Activated CD4-positive, CD25-positive, alpha-beta regulatory T cell (primary cell): ENCODE measurements around the gene LYST.
"Not testable (repeated sequence)": the region's sequence is repeated elsewhere in the genome, so short reads cannot be mapped to it uniquely, and the experiment has no call there.

Experiments
- DNase-seq, 4 experiments: peaks; one replicate each; lab custom pipeline; 2025; lab: John Stamatoyannopoulos, UW

Gene LYST

DNA sequence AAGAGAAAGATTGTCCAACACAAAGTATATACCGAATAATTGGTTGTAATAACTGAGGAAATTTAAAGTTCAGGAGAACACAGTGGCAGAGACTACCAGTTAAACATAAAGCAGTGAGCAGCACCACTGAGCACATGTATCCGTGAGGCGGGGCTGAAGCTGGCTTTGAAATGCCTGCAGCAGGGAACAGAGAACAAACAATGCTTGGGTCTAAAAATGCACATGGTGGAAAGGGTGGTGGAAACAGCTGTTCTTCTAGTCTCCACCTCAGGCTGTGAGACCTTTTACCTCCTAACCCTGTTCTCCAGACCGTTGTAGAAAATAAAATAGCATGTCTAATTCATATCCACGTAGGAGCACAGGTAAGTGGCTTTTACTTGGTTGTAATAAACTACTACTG is 209.4 kb downstream of the LYST start:
- no peak for DNase-seq

DNA sequence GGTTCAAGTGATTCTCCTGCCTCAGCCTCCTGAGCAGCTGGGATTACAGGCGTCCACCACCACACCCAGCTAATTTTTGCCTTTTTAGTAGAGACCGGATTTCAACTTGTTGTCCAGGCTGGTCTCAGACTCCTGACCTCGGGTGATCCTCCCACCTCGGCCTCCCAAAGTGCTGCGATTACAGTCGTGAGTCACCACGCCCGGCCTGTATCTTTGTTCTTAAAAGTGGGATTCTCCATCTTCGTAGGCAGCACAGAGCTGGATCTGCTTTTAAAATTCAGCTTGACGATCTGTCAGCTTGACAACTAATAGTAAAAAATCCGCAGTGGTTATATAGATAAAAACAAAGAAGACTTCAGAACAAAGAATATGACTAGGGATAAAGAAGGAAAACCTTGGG is 214.3 kb downstream of the LYST start:
- DNase-seq = no peak

DNA sequence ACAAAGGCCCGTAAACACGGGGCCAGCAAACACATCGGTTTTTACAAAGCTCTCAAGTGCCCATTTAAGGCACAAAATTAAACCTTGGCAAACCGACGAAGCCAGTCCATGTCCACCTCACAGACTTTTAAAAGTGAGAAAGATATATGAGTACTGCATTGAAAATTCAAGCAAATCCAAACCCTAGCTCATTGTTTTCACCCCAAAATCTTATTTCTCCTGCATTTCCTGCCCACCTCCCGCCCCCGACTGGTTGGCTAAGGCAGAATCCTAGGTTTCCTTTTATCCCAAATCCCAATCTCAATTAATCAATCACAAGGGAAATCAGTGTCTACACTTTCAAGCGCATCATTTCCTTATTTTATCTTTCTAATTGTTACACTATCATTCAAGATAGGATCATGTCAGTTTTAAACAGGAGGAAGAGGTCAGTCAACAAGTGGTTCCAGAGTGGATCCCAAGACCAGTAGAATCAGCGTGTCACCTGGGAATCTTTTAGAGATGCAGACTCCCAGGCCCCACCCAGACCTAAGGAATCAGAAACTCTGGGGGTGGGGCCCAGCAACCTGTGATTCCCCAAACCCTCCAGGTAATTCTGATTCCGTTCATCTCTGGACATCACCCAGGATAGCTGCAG is 215.4 kb downstream of the LYST start:
- no peak for DNase-seq

DNA sequence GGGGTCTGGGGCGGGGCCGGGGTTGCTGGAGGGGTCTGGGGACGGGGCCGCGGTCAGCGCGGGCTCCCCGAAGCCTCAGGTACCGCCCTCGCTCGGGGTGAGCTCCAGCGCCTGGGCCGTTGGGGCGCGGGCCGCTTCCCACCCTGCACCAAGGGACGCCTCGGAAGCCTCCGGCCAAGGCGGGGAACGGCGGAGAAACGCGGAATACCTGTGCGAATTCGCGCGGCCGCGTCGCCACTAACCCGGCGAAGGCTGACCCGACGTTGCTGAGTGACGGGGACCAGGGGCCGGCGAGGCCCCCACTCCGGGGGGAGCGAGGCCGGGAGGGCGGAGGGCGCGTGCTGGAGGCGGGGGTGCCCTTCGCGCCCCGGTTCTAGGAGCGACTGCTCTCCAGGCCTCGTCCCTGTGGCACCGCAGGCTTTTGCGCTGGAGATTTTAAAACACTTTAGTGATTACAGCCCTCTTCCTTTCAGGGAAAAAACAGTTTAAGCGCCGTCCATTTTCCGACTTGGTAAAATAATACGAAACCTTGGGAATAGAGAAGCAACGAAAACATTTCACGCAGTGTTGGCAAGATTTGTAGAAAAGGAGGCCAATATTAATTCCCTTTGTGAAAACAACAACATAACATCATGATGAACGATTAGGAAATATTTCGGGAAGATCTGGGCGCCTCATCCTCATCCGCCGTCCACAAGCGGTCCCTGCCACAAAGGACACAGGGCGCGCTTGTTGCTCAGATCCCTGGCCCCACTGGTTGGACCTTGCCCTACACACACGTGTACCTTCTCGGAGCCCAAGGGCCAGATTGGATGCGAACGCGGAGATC is 216.2 kb downstream of the LYST start:
- DNase-seq = no peak

DNA sequence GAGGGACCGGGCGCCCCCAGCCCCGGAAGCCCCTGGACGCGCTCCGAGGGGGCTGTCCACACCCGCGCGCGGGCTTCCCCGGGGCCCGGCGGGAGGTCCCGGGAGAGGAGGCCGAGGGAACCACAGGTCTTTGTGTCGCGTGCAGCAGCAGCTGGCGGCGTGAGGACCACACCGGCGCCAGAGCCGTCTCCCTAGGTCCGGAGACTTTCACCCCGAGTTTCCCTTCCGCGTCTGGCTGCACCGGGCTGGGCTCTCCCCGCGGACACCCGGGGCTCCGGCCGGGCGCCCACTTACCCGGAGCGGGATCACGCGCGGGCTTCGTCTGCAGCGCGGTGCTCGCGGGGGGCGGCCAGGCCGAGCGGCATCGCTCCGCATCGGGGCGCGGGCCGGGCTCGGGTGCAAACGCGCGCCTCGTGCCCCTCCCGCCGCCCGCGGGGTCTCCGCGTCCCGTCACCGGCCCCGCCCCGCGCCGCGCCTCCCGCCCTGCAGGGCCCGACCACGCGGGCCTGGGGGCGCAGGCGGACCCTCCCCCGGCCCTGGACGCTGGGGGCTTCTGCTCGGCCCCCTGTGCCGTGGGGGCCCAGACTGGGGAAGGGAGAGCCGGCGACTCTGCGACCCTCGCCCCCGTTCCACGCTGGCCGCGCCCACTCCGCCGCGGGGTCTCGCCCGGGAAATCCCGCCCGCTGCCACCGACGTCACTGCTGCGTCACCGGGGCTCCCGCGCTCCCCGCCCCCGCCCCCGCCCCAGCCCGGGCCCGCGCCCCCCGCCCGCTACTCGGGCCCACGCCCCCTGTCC is 217.1 kb downstream of the LYST start, which contains the start of gene GNG4:
Gene GNG4, minus strand, starts transcription at position 417 of the 796 bp plus-strand sequence. CDS start 65,946 bp downstream, outside the sequence.
- DNase-seq = no peak

DNA sequence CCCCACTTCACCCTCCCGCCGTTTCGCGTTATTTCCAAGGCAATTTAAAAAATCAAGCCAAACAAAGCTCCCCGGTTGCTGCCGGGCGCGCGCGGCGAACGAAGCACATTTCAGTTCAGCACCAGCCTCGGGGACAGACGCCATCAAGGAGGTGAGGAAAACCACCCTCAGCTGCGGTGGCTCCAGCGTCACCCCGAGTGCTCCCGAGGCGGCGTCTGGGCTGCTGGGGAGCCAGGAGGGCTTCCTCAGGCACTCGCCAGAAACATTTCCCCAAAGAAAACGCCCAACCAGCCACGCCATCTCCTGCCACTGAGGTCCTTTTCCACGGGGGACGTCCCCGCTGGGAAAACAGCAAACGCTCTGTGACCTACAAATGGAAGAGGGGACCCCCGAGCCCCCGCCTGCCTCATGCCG is 217.7 kb downstream of the LYST start:
- no peak for DNase-seq

DNA sequence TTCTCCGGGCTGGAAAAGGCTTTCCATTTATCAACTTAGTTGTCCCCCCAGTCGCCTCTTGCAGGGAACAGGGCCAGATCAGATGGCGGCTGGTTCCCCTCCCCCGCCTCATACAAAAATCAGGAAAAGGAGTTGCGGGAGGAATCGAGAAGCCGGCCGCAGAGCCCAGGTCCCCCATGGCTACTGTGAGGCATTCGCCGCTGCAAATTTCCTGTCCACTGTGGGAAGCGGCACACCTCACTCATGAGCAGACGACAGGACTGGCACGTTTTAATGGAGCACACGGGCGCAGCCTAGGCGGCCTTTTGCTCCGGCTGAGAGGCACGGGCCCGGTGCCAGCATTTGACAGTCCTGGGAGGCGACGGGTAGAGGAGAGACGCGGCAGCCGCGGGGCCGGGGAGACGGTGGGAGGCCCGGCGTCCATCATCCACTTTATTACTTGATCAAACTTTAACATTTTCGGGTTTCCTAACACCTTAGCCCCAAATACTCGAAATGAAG is 218.2 kb downstream of the LYST start:
- DNase-seq = no peak

DNA sequence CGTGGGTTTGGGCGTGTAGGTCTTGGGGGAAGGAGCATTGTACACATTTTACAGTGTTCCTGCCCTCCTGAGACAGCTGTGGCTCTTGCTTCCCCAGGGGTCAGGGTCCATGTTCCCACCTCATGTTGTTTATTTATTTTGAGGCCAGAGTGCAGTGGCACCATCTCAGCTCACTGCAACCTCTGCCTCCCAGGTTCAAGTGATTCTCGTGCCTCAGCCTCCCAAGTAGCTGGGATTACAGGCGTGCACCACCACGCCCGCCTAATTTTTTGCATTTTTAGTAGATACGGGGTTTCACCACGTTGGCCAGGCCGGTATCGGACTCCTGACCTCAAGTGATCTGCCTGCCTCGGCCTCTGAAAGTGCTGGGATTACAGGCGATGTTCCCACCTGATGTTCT is 219.2 kb downstream of the LYST start:
- not testable (repeated sequence) for DNase-seq

DNA sequence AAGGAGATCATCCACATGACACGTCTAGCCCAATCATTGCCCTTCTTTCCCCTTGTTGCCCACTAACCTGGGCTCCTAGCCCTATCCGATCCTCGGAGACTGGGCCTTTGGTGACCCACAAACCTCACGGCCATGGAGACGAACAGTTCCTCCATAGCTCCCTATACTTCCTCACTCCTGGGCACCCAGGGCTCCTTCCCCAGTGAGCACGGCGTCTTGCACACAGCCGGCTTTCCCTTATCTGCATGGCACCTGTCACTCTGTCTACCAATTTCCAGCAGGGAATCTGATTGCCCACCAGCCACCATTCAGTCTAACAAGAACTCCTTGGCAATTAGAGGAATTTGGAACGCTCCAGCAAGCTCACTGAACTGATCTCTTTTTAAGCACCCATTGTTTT is 220.2 kb downstream of the LYST start:
- no peak for DNase-seq

DNA sequence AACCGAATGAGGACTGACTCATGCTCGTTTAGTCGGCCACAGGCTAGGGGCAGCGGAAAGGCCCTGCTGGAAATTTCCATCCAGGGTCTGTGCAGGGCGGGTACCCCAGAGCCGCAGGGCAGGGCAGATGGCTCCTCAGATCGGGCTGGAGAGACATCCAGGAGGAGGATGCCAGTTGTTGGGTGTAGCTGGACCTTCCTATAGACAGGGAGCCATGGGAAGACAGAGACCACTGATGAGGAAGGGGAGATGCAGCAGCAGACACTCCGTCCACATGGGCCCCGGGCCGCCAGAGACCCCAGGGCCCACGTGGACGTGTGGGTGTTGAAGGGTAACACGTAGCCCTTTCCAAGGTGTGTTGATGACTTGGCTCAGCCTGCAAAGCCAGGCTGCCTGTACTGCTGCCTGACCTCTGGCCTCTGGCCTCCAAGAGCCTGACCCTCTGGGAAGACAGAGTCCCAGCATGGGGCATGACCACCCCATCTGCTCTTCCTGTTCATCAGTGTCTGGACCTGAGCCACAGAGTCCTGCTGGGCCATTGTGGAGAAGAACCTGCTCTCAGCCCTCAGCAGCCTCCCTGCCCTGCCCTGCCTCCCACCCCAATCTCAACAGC is 221.9 kb downstream of the LYST start:
- DNase-seq = no peak

DNA sequence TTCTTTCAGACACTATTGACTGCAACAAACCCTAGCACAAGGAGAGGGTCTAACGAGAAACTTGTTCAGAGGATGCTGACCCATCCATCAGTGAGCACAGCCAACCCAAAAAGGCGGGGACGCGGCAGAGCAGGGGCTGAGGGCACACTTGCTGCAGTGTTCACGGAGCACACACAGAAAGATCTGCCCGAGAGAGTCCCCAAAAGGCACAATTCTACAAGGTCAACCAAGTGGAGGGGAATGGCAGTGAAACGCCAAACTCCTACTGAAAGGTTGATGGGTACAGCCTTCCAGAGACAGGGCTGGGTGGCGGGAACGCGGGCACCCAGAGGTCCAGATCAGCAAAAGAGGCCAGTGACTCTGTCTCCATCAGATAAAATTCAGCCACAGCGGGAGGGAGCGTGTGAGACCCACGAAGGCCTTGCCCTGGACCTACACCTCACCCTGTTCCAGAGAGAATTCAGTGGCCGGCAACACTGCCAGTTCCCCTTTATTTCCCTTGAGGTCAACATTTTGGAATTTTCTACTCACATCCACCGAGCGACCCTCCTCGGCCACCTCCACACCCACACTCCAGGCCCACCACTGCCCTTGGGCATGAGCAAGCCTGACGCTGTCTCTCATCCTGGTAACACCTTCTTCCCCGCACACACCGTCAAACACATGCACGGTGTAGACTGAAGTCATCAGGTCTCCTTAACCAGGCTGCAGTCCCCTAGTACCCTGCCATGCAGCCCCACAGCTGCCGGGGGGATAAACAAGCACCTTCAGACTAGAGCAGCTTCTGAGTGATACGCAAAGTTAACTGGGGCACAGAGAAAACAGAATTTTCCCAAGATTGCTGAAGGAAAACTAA is 222.6 kb downstream of the LYST start:
- no peak for DNase-seq

DNA sequence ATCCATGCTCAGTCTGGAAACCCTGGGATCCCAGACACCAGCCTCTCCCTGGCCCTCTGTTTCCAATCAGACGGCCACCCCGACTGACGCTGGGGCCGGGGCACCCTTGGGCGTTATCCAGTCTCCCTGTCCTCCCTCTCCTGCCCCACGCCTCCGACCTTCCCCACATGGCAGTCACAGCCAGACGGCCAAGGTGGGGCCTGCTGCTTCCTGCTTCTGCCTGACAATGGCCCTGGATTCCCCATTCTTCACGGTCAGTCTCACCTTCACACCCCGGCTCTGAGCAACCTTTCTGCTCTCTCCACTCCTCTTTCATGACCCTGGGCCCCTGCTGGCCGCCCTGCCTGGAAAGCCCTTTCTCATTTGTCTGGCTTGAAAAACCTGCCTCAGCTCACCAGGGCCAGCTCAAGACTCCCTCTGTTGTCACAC is 223.7 kb downstream of the LYST start:
- no peak for DNase-seq

DNA sequence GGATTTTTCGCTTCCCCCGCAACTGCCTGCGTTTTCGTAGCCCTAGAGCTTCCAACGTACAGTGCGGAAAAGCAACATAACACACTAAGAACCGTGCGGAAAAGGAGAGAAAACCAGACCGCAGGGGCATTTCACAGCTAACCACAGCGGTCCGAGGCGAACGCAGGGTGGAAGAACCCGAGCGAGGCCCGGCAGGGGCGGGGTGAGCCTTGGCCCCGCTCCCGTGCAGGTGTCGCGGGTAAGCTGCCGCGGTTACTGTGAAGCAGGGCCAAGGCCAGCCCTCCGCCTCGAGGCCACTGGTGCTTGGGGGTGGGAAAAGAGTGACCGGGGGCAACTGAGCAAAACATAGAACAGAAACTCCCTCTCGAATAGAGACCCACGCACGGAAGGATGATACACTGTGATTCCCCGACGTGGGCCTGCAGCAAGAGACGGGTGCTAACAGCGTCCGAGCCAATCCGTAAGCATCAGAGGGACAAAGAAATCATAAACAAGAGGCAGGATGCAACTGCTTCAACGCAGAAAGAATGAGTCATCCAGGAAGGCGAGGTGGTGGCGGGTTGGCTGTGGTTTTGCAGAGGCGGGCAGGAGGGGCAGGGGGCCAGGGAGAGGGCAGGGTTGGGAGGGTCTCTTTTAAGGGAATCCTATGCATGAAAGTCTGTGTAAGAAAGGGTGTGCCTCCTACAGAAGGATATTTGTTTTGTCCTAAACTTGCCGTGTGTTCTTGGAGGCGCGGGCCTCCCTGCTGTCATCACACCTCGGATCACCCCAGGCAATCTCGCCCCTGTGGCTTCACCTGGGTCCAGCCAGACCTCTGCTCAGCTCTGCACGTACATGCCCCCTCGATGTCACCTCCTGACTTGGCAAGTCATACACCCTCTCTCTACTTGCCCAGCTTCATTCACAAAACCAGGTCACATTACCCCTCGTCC is 224.4 kb downstream of the LYST start:
- DNase-seq = no peak

DNA sequence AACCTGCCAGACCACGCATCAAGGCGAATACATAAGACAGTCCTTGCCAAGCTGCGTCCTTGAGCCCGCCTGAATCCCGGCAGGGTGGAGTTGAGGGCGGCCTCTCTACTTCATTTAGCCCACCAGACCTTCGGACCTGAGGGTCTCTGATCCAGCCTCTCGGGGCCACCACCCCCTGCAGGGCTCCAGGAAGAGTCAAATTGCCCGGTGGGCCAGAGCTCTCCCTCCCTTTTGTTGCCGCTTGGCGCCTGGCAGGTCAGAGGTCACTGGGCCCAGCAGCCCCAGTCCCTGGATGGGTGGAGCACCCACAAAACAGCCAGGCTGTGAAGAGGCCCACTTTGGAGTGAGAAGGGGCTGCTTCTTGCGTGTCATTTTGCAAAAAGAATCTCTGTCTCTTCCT is 226.1 kb downstream of the LYST start:
- no peak for DNase-seq

DNA sequence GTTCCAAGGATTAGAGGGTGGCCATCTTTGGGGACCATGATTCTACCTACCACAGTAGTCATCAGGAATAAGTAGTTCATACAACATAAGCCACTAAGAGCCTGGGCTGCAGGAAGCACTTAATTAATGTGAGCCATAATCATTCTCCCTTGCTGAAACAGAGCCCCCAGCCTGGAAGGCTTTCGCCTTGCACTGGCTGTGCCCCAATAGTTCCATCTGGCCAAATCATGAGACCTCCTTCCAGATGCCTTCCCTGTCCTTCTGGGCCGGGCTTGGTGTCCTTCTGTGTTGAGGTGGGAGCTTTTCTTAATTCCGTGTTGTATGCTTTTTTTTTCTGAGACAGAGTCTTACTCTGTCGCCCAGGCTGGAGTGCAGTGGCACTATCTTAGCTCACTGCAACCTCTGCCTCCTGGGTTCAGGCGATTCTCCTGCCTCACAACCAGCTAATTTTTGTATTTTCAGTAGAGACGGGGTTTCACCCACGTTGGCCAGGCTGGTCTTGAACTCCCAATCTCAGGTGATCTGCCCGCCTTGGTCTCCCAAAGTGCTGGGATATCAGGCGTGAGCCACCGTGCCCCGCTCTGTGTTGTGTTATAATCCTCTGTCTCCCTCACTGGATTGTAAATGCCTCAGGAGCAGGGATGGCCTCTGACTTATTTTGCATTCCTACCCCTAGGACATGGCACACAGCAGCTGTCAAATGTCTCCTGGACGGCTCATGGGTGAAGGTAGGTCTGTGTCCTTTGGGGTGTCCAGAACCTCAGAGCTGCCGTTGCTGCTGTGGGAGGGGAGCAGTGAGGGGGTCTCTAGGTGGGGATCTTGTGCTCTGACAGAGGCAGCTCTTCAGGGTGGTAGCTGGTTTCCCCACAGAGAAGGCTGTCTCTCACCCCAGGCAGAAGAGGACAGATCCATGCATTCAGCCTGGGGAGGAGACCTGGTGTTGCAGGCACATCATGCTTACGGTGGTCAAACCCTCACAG is 227.2 kb downstream of the LYST start:
- DNase-seq = no peak

DNA sequence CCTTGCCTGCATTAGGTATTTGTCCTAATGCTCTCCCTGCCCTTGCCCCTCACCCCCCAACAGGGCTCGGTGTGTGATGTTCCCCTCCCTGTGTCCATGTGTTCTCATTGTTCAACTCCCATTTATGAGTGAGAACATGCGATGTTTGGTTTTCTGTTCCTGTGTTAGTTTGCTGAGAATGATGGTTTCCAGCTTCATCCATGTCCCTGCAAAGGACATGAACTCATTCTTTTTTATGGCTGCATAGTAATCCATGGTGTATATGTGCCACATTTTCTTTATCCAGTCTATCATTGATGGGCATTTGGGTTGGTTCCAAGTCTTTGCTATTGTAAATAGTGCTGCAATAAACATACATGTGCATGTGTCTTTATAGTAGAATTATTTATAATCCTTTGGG is 228.1 kb downstream of the LYST start:
- not testable (repeated sequence) for DNase-seq

DNA sequence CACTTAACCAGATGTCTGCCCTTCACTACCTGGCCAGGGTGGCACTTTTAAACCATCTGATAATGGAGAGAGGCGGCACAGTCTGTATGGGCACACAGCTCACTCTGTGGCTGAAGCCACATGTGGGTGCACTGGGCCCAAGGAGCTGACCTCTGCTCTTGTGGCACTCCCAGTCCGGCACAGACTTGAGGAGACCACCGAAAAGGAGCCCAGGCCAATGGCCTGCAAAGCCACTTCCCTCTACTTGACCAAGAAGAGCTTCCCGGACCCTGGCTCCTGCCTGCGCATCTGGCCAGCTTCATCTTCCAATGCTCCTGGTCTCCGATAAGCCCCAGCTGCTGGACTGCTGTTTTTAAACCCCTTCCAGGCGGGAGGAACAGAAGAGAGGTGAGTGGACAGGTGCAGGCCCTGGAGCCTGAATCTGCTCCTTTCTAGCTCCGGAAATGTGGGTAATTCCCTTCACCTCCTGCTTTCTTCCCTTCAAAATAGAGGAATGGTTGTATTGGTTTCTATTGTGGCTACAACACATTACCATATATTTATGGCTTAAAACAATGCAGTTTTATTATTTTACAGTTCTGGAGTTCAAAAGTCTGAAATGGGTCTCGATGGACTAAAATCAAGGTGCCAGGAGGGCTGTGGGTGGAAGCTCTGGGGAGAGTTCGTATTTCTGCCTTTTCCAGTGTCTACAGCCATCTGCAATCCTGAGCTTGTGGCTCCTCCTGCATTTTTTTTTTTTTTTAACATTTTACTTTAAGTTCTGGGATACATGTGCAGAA is 228.8 kb downstream of the LYST start:
- DNase-seq = no peak
